Measurements from ENCODE around the gene SIGLEC12. TPM values are rescaled to one million over a fixed set of nuclear protein-coding genes. Genes with fewer than 3 reads are reported as not detected.

SIGLEC12 gene
- total and polyA plus RNA-seq, 8 donors = 0.12 to 0.19 (median 0.14) TPM; not detected in 5

DNA sequence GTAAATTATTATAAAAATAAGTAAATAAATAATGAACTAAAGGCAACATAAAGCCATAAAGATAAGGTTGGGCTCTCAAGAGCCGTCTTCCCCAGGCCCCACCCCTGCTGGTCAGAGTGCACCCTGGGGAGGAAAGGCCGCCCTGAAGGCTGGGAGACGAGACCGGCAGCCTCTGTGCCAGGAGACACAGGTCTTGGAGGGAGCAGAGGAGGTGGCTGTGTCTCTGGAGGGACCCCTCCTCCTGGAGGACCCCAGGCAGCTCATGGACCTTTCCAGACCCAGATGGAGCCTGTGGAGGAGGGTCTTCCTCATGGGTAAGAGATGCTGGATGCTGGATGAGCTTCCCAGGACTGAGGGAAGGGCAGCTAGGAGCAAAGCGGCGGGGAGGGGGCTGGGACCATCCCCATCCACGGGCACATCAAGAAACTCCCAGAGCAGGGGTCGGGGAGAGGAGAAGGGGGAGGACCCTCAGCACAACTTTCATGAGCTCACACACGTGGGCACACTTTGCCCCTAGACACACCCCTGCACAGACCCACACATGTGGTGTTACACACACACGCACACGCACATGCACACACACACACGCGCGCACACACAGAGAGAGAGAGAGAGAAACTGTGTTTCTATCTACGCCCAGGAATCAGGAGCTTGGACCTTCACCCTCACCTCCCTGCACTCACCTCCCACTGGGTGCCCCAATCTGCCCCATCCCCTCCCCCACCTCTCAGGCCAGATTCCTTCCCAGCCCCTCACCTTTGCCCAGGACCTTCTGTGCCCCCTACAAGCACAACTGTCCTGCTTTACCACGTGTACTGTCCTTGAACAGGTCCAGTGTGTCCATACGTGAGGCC lies 23.0 kb downstream of the SIGLEC12 start, which contains the start of gene CEACAM18:
CEACAM18 (plus strand) TSS at position 159 of the 854 bp plus-strand sequence.
- H3K27ac ChIP-seq = no peak within 1 kb of the TSS
- H3K9me3 ChIP-seq = no peaks in the 10 kb centered on the region
- H3K27me3 ChIP-seq = peaks cover 0 to 6% (median 0%) of the 10 kb centered on the region in 4 donors
- TF ChIP-seq, protein P1, sequence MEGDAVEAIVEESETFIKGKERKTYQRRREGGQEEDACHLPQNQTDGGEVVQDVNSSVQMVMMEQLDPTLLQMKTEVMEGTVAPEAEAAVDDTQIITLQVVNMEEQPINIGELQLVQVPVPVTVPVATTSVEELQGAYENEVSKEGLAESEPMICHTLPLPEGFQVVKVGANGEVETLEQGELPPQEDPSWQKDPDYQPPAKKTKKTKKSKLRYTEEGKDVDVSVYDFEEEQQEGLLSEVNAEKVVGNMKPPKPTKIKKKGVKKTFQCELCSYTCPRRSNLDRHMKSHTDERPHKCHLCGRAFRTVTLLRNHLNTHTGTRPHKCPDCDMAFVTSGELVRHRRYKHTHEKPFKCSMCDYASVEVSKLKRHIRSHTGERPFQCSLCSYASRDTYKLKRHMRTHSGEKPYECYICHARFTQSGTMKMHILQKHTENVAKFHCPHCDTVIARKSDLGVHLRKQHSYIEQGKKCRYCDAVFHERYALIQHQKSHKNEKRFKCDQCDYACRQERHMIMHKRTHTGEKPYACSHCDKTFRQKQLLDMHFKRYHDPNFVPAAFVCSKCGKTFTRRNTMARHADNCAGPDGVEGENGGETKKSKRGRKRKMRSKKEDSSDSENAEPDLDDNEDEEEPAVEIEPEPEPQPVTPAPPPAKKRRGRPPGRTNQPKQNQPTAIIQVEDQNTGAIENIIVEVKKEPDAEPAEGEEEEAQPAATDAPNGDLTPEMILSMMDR (IDR thresholded peaks at IDR 0.05) = no peak
- ATAC-seq = no peak
- H3K4me3 ChIP-seq = no peak within 1 kb of the TSS
- H3K4me1 ChIP-seq = no peaks in the 10 kb centered on the region
- FAIRE-seq = no peak
- no peaks in the 10 kb centered on the region for H3K36me3 ChIP-seq
- 48 to 52% methylated on average over 14 to 17 of the region's 17 CpGs for whole genome bisulfite sequencing, 2 donors
- DNase-seq = no peak
- intact Hi-C loops (cut with DNase I) = loop anchor here in 2 of 3 donors (10.0 kb wide), 1 partner anchor 176 kb away; no protein-coding TSS in a partner anchor

DNA sequence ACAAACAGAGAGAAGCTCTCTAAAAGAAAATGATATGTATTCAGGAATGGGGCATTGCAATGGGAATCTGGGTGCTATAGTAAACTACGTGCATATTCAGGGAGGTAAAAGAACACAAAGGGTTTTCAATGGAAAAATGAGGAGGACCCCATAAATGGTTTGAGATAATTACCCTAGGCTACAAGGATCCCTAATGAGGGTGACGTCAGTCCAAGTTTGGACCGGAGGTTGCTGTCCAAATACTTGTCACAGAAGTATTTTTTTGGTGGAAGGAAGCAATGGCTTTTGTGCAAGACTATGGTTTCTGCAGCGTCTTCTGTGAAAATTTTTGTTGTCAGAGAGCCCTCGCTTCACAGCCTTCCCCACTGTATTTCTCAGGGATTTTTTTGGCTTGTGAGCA lies 24.3 kb downstream of the SIGLEC12 start:
- intact Hi-C loops (cut with DNase I) = loop anchor here in 2 of 3 donors (10.0 kb wide), 1 partner anchor 177 kb away; no protein-coding TSS in a partner anchor
- no peak for ATAC-seq
- Histone ChIP-seq H3K4me1 (no peaks in the 10 kb centered on the region), H3K27me3 (peaks cover 0 to 6% (median 0%) of the 10 kb centered on the region in 4 donors), H3K4me3 (no peak overlapping the region), H3K27ac (no peak overlapping the region), H3K36me3 (no peaks in the 10 kb centered on the region), H3K9me3 (no peaks in the 10 kb centered on the region)
- TF ChIP-seq, protein P1 (IDR thresholded peaks at IDR 0.05) = no peak
- no peak for DNase-seq
- no peak for FAIRE-seq
- WGBS, 2 donors = 37 to 50% methylated on average over 5 of the region's 5 CpGs

DNA sequence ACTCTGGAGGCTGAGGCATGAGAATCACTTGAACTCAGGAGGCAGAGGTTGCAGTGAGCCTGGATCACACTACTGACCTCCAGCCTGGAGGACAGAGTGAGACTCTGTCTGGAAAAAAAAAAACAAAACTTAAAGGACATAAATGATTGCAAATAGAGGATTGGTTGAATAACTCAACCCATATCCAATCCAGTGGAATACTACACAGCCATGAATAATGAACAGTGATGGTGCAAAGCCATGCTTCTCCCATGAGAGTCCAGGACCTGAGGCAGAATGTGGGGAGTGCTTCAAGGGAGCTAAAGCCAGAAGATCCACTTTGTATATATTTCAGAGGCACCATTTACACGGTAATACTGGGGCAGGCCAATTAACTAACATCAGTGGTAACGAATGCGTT lies 25.4 kb downstream of the SIGLEC12 start:
- DNase-seq = no peak
- no peaks in the 10 kb centered on the region for H3K9me3 ChIP-seq
- ATAC-seq = no peak
- no peak overlapping the region for H3K4me3 ChIP-seq
- no peak for FAIRE-seq
- no peaks in the 10 kb centered on the region for H3K36me3 ChIP-seq
- H3K27ac ChIP-seq = no peak overlapping the region
- H3K27me3 ChIP-seq = peaks cover 0 to 6% (median 0%) of the 10 kb centered on the region in 4 donors
- 80 to 88% methylated on average over 3 of the region's 3 CpGs for WGBS, 2 donors
- intact Hi-C loops (cut with DNase I) = loop anchor here in 2 of 3 donors (10.0 kb wide), 1 partner anchor 179 kb away; no protein-coding TSS in a partner anchor
- no peaks in the 10 kb centered on the region for H3K4me1 ChIP-seq
- TF ChIP-seq, protein P1 (IDR thresholded peaks at IDR 0.05) = no peak

DNA sequence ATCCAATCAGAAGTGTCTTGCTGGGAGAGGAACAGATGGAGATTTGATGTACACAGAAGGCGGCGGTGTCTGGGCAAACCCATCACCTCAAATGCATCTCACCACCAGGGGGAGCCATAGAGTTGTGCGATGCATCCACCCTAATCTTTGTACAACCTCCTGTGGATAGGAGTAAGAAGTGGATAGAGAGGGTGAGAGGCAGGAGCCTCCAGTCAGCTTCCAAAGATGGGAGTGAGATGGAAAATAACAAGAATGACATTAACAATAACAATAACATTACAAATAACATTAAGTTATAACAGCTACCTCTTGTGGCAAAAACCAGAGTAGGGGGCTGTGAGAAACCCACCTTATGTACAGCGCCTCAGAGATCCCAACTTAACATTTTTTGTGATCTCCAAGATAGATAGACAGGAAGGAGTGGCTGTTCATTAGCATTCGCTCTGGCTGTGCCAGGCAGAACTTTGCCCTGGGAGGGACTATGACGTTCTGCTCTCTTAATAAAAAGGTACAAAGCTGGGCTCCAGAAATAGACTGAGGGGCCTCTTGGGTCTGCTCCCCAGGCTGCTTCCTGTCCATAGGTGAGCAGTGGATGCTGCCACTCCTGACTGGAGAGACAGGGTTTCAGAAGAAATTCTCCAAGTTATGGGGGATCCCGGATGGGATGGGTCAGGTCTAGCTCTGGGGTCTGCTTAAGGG lies 28.4 kb downstream of the SIGLEC12 start:
- no peaks in the 10 kb centered on the region for H3K9me3 ChIP-seq
- H3K36me3 ChIP-seq = no peaks in the 10 kb centered on the region
- intact Hi-C loops (cut with DNase I) = loop anchor here in 2 of 3 donors (10.0 kb wide), 1 partner anchor 182 kb away; no protein-coding TSS in a partner anchor
- no peaks in the 10 kb centered on the region for H3K4me1 ChIP-seq
- H3K27me3 ChIP-seq = peaks cover 0 to 6% (median 0%) of the 10 kb centered on the region in 4 donors
- 20 to 23% methylated on average over 7 of the region's 7 CpGs for WGBS, 2 donors
- FAIRE-seq (no peak), ATAC-seq (peak; percentile 55 to 85 (median 82)), DNase-seq (peak in 5 of 6 donors; percentile 41 to 83 (median 72))
- no peak overlapping the region for H3K27ac ChIP-seq
- no peak overlapping the region for H3K4me3 ChIP-seq
- TF ChIP-seq, protein P1 (IDR thresholded peaks at IDR 0.05) = peak; percentile 76 to 91 (median 86)

Measured in pancreas (tissue), 10 donors.